ENCODE data around the gene SPATA31C2.
"Not testable (repeated sequence)": the region's sequence is repeated elsewhere in the genome, so short reads cannot be mapped to it uniquely, and the experiment has no call there.

The SPATA31C2 gene

GRCh38 chr9:88127700-88128300 lies 10.5 kb downstream of the SPATA31C2 start:
- DNase-seq (ENCODE audit: low read depth in 2 of 2) = not testable (repeated sequence)

GRCh38 chr9:88123413-88123812 lies 14.9 kb downstream of the SPATA31C2 start:
- not testable (repeated sequence) for DNase-seq (ENCODE audit: low read depth in 2 of 2)

- not testable (repeated sequence) for DNase-seq (ENCODE audit: low read depth in 2 of 2)
Observed at GRCh38 chr9:88118121-88118520, 20.2 kb downstream of the SPATA31C2 start.

GRCh38 chr9:88114968-88115612 lies 23.2 kb downstream of the SPATA31C2 start:
- DNase-seq (ENCODE audit: low read depth in 2 of 2) = not testable (repeated sequence)

GRCh38 chr9:88114283-88114967 lies 23.9 kb downstream of the SPATA31C2 start:
- not testable (repeated sequence) for DNase-seq (ENCODE audit: low read depth in 2 of 2)

- DNase-seq (ENCODE audit: low read depth in 2 of 2) = not testable (repeated sequence)
Observed at GRCh38 chr9:88113156-88114130, 24.8 kb downstream of the SPATA31C2 start.

GRCh38 chr9:88110026-88110425 lies 28.2 kb downstream of the SPATA31C2 start:
- no peak for DNase-seq (ENCODE audit: low read depth in 2 of 2)

- no peak for DNase-seq (ENCODE audit: low read depth in 2 of 2)
Observed at GRCh38 chr9:88108779-88109178, 29.5 kb downstream of the SPATA31C2 start.

GRCh38 chr9:88106492-88106891 lies 31.8 kb downstream of the SPATA31C2 start:
- DNase-seq (ENCODE audit: low read depth in 2 of 2) = no peak

GRCh38 chr9:88092797-88093331 lies 45.4 kb downstream of the SPATA31C2 start:
- no peak for DNase-seq (ENCODE audit: low read depth in 2 of 2)

- no peak for DNase-seq (ENCODE audit: low read depth in 2 of 2)
Observed at GRCh38 chr9:88090151-88090581, 48.1 kb downstream of the SPATA31C2 start.

GRCh38 chr9:88087906-88088305 lies 50.4 kb downstream of the SPATA31C2 start:
- DNase-seq (ENCODE audit: low read depth in 2 of 2) = no peak

- DNase-seq (ENCODE audit: low read depth in 2 of 2) = no peak
Observed at GRCh38 chr9:88085476-88085875, 52.8 kb downstream of the SPATA31C2 start.

- DNase-seq (ENCODE audit: low read depth in 2 of 2) = no peak
Observed at GRCh38 chr9:88084357-88085183, 53.7 kb downstream of the SPATA31C2 start.

All from stimulated activated CD8-positive, alpha-beta memory T cell treated with anti-CD3 and anti-CD28 coated beads, Interleukin-2, amount 100 ng/mL, for 1 hour (primary cell).